NCI-H82 (cell line): ENCODE measurements around the gene GPR137.
A peak's percentile ranks its signal among the peaks of the same experiment; 100 is the strongest.
"Not testable (repeated sequence)": the region's sequence is repeated elsewhere in the genome, so short reads cannot be mapped to it uniquely, and the experiment has no call there.

Experiments used
- DNase-seq: peaks from one replicate; lab custom pipeline; 2025; lab: John Stamatoyannopoulos, UW

GPR137 gene

GRCh38 chr11:64303109-64304031 is 17.7 kb downstream of the GPR137 start:
- no peak for DNase-seq

- no peak for DNase-seq
Observed at GRCh38 chr11:64304032-64304315, 18.3 kb downstream of the GPR137 start.

- DNase-seq, result peak; percentile 95
Observed at GRCh38 chr11:64304316-64305072, 18.8 kb downstream of the GPR137 start.

GRCh38 chr11:64305075-64305690 is 19.5 kb downstream of the GPR137 start, which contains the start of gene ESRRA:
TSS of gene ESRRA (plus strand) at chr11:64305524. CDS start at chr11:64307180, 1,656 bp downstream.
- DNase-seq, result peak; percentile 99

GRCh38 chr11:64305691-64306562 is 20.3 kb downstream of the GPR137 start:
- DNase-seq, result peak; percentile 73

GRCh38 chr11:64306563-64306875 is 20.9 kb downstream of the GPR137 start:
- no peak for DNase-seq

- DNase-seq, result no peak
Observed at GRCh38 chr11:64306876-64307622, 21.4 kb downstream of the GPR137 start.

- not testable (repeated sequence) for DNase-seq
Observed at GRCh38 chr11:64307795-64308194, 22.1 kb downstream of the GPR137 start.

GRCh38 chr11:64312947-64313346 is 27.3 kb downstream of the GPR137 start:
- no peak for DNase-seq

- DNase-seq, result no peak
Observed at GRCh38 chr11:64313491-64314145, 28.0 kb downstream of the GPR137 start.

- DNase-seq, result peak; percentile 36
Observed at GRCh38 chr11:64314146-64314804, 28.6 kb downstream of the GPR137 start.

GRCh38 chr11:64314805-64315561 is 29.3 kb downstream of the GPR137 start:
- DNase-seq, result no peak

- not testable (repeated sequence) for DNase-seq
Observed at GRCh38 chr11:64315667-64316526, 30.2 kb downstream of the GPR137 start.

GRCh38 chr11:64316672-64317324 is 31.1 kb downstream of the GPR137 start:
- peak; percentile 55 for DNase-seq

GRCh38 chr11:64317325-64317960 is 31.8 kb downstream of the GPR137 start, which contains the start of gene TRMT112:
TSS of gene TRMT112 (minus strand) at chr11:64317559. CDS start at chr11:64317526, 33 bp downstream.
- DNase-seq, result peak; percentile 98

GRCh38 chr11:64317961-64318765 is 32.5 kb downstream of the GPR137 start, which contains the start of gene PRDX5:
TSS of gene PRDX5 (plus strand) at chr11:64318121. CDS start at chr11:64318216, 95 bp downstream.
- peak; percentile 96 for DNase-seq
